ENCODE measurements around the gene DYDC2.

- TF ChIP-seq CTCF (IDR thresholded peaks at IDR 0.05) (no peak), ZFX (IDR thresholded peaks at IDR 0.05; ENCODE audit: borderline replicate concordance) (no peak)
Measured at GRCh38 chr10:80319318-80319717, 37.3 kb upstream of the DYDC2 start.

Measured in 22Rv1 (cell line).